ENCODE results near the gene ELL.

DNA sequence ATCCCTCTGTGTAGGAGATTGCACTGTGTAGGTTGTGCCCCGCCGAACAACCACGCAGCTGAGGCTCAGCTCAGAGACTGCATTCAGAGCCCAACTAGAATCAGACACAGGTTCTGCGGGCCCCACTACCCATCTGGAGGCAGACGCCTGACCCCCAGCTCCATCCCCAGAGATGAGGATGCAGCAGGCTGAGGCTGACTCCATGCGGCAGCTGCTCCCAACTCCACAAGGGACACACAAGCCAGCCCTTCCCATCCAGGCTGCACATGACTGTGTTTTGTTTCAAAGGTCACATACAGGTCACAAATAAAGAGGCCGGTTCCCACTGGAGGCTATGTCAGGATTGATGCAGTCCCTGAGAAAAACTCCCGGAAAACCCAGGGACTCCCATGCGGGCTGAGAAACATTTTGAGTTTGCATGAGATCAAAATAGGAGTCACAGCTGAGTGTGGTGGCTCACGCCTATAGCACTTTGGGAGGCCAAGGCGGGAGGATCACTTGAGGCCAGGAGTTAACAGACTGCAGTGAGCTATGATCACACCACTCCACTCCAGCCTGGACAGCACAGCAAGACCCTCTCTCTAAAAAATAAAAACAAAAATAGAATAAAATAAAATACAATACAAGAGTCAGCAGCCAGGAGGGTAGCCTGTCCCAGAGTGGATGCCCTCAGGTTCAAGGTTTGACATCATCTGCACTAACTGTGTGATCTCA is 14.0 kb downstream of the ELL start:
- TF ChIP-seq, protein P1, sequence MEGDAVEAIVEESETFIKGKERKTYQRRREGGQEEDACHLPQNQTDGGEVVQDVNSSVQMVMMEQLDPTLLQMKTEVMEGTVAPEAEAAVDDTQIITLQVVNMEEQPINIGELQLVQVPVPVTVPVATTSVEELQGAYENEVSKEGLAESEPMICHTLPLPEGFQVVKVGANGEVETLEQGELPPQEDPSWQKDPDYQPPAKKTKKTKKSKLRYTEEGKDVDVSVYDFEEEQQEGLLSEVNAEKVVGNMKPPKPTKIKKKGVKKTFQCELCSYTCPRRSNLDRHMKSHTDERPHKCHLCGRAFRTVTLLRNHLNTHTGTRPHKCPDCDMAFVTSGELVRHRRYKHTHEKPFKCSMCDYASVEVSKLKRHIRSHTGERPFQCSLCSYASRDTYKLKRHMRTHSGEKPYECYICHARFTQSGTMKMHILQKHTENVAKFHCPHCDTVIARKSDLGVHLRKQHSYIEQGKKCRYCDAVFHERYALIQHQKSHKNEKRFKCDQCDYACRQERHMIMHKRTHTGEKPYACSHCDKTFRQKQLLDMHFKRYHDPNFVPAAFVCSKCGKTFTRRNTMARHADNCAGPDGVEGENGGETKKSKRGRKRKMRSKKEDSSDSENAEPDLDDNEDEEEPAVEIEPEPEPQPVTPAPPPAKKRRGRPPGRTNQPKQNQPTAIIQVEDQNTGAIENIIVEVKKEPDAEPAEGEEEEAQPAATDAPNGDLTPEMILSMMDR (conservative IDR thresholded peaks at IDR 0.05) = no peak
- no peak for TF ChIP-seq EZH2 (IDR thresholded peaks at IDR 0.05; ENCODE audit: low read depth)
